Suppressor macrophage (primary cell): ENCODE data around the gene C19orf25.

Experiments
- DNase-seq, 4 experiments: peaks; one replicate each; pipeline ENCODE4 v3.0.0-alpha.2; 2020 to 2022

Gene C19orf25

DNA sequence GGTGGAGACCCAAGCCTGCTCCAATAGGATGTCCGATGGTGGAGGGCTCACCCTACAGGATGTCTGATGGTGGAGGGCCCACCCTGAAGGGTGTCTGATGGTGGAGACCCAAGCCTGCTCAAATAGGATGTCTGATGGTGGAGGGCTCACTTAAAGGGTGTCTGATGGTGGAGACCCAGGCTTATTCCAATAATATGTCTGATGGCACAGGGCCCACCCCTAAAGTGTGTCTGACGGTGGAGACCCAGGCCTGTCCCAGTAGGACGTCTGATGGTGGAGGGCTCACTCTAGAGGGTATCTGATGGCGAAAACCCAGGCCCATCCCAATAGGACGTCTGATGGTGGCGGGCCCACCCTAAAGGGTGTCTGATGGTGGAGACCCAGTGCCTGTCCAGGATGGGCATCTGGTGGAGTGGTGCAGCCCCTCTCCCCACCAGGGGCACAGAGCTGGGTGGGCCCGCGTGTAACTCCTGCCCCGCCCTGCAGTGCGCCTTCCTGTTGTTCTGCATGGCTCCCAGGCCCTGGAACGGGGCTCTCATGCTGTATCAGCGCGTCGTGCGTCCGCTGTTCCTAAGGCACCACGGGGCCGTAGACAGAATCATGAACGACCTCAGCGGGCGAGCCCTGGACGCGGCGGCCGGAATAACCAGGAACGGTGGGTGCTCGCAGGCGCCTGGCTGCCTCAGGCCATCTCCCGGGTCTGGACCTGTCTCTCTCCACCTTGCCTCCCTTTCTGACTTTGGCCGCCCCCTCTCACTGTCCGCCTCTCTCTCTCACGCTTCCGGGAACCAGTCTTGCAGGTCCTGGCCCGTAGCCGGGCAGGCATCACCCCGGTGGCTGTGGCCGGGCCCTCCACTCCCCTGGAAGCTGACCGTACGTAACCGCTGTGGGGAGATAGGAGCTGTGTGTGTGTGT, 17.0 kb upstream of the C19orf25 start:
- no peak for DNase-seq

- DNase-seq = no peak
Measured at GRCh38 chr19:1495051-1495798, 16.2 kb upstream of the C19orf25 start.

DNA sequence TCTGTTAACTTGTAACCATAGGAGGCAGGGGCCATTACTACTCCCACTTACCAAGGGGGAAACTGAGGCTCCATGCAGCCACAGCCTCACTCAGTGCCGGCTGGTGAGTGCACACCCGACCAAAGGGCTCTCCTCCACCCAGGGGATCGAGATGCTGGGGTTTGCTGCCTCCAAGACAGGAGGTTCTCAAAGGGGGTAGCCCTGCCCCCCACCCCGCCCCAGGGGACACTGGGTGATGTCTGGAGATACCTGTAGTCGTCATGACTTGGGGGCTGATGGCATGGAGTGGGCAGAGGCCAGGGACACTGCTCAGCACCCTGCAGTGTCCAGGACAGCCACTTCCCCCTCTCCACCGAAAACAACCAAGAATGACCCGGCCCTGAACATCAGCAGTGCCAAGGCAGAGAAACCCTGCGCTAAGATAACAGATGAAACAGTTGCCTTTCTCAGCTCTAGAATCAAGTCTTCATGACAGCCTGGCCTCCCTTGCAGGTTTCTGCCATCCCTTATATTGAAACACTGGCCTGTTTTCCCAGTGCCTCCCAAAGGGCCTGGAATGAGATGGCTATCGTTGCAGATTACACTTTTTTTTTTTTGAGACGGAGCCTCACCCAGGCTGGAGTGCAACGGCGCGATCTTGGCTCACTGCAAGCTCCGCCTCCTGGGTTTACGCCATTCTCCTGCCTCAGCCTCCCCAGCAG, 15.2 kb upstream of the C19orf25 start:
- no peak for DNase-seq

GRCh38 chr19:1492474-1493006, 13.5 kb upstream of the C19orf25 start:
- no peak for DNase-seq

- no peak for DNase-seq
Measured at GRCh38 chr19:1491849-1492170, 12.8 kb upstream of the C19orf25 start.

DNA sequence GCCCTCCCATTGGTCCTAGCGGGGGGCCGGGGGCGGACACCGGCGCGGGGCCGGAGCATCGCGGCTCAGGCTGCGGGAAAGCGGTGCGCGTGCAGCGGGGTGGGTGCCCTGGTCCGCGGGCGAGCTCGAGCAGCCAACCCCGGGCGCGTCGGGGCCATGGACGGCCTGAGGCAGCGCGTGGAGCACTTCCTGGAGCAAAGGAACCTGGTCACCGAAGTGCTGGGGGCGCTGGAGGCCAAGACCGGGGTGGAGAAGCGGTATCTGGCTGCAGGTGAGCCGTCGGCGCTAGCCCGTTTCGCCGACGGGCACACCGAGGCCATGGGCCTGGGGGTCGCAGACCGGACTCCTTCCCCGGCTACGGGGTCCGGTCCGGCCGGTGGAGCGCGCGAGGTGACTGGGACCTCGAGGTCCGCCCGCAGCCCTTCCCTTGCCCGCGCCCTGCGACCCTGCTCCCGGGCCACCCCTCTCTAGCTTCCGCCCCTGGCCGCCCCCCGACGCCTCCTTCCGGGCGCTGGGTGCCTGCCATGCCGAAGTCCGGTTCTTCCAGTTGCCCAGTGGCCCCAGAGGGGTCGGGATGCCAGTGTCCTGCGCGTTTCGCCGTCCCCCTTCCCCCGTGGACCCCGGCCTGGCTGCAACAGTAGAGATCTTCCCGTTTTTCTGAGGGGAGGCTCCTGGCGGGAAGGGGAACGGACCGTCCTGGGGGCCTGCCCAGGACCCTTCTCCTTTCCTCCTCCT, 12.3 kb upstream of the C19orf25 start, which contains the start of gene REEP6:
Gene REEP6, plus strand, starts transcription at position 68 of the 735 bp plus-strand sequence. Its CDS starts 89 bp downstream, at position 157.
- DNase-seq = no peak

DNA sequence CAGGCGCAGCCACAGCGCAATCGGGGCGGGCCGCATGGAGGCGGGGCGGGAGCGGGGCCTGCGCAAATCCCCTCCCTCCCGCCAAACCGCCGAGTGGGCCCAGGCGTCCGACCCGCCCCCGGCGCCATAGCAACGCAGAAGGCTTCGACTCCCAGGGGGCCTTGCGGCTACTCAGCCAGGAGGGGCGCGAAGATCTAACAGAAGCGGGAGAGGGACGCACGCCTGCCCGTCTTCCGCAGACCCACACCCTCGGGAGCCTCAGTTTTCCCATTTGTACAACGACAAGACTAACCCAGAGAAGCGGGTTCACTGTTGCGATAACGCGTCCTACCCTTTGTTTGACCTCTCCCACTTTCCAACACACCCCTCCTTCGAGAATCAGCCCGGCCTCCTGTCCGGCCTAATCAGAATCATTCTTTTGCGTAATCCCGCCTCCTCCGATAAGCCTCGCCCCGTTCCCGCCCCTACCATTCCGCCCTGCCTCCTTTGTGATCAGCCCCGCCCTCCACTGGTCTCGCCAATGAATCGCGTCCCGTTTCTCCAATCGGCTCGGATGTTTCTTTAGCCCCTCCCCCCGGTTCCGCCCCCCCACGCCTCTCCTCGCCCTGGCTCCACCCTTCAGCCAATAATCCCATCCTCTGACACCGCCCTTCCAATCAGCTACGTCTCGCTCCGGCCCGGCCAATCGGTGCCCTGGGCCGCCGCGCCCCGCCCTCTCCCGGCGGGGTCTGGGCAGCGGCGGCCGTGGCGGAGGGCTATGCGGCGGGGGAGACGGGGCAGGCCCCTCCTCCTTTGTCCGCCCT, 11.5 kb upstream of the C19orf25 start, which contains the start of gene PCSK4:
Gene PCSK4, minus strand, starts transcription at position 40 of the 803 bp plus-strand sequence. Its CDS starts 4 bp downstream, at position 36.
- DNase-seq = peak; percentile 98 to 99 (median 98)

DNA sequence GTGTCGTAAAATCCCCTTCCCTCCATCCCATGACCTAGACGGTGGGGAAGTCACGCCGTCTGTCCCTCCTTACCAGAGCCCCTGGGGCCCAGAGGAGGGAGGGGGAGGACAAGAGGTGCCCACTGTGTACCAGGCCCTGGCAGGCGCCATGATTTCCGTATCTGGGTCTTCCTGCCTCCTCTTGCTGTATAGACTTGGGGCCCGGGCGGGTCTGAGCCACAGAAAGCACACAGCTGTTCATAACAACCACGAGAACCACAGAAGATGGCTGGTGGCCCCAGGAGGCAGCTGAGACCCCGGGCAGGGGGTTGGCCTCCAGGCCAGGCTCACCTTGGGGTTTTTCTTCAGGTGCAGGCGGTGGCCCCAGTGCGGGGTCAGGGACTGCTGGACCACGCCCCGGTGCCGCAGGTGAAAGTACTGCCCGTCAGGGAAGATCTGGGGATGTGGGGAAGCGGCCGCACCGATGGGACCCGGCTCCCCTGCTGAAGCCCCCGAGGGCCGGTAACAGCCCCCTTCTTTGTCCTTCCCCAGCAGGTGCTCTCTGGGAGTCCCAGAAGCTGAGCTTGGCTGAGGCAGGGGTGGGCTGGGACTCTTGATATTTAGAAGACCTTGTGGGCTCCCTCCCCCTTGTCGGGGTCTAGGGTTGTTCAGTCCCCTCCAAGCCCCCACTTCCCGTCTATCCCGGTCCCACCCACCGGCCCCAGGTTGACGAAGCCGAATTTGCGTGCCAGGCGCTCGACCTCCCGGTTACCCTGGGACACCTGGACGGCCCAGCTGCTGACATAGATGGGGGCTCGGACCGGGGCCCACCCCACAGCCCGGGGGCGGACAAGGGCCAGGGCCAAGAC, 10.7 kb upstream of the C19orf25 start:
- DNase-seq = no peak

GRCh38 chr19:1488282-1488601, 9.2 kb upstream of the C19orf25 start:
- no peak for DNase-seq

DNA sequence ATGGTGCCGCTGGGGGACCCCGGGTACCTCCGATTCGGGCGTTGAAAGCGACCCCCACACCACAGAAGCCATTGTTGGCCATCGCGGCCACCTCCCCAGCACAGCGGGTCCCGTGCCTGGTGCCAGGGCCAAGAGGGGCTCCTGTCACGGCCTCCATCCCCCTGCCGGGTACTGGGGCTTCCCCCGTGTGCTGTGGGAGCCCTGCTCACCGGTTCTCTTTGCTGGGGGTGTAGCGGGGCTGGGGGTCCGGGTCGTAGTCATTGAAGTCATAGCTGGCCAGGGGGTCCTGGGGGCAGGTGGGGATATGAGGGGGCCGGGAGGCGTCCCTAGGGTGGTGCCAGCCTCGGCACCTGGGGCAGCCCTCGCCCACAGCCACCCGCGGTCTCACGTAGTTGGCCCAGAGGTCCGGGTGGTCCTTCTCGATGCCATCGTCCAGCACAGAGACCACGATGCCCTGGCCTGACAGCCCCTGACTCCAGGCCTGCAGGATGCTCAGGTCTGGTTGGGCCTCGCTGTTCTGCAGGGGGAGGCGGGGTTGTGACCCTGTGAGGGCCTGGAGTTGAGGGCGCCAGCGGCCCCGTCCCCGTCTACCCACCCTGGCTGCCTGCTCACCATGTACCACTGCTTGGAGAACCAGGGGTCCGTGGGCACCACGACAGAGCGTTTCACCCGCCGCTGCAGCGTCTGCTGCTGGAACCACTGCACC, 8.7 kb upstream of the C19orf25 start:
- no peak for DNase-seq

DNA sequence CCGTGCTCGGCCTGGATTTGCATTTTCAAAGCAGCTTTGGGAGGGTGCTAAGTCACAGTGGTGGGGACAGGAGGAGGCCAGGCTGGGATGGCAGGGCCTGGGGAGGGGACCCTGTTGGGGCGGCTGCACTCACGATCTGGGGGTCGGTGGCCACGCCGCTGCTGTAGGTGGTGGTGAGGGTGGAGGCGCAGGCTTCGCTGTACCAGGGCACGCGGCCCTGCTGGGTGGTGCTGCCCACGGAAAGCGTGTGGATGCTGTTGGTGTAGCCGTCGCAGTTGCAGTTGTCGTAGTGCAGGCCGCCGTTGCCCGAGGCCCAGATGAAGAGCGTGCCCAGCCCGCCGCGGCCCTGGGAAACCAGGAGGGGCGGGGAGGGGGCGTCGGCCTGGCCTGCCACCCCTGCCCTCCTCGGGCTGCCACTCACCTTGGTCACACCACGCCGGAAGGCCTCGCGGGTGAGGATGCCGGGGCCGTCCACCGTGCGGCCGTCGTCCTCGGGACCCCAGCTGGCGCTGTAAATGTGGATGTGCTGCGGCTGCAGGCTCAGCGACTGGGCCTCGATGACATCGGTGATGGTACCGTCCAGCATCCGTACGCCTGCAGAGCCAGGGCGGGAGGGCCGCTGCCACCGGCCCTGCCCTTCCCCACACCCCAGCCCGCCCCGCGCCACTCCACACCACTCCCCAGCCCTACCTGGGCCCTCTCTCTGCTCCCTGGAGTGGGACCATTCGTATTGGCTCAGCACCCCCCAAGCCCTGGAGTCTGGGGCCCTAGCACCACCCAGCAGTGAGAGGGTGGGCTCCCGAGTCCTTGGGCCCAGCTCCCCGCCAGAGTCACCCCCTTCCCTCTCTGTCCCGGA, 7.9 kb upstream of the C19orf25 start:
- no peak for DNase-seq

DNA sequence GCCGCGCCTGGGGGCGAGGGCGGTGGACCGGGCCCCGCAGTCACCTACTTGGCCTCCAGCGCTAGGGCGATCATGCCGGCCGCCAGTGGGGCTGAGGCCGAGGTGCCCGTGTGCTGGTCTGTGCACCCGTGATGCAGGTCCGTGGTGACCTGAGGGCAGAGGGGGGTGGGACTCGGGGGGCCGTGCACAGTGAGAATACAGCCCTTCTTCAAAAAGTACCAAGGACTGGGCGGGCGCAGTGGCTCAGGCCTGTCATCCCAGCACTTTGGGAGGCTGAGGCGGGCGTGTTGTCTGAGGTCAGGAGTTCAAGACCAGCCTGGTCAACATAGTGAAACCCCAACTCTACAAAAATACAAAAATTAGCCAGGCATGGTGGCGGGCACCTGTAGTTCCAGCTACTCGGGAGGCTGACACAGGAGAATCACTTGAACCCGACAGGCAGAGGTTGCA, 5.0 kb upstream of the C19orf25 start:
- no peak for DNase-seq

- no peak for DNase-seq
Measured at GRCh38 chr19:1483131-1483978, 4.3 kb upstream of the C19orf25 start.

GRCh38 chr19:1482361-1483130, 3.5 kb upstream of the C19orf25 start:
- no peak for DNase-seq

GRCh38 chr19:1481893-1482360, 2.9 kb upstream of the C19orf25 start:
- no peak for DNase-seq

GRCh38 chr19:1481224-1481892, 2.3 kb upstream of the C19orf25 start:
- no peak for DNase-seq
